Stimulated activated CD4-positive, alpha-beta T cell treated with anti-CD3 and anti-CD28 coated beads, Interleukin-15, amount 100 ng/mL, for 48 hours (primary cell): Measurements from ENCODE around the gene VSX1.

Source experiments
- DNase-seq, 2 donors: peaks; one replicate each; pipeline ENCODE4 v3.0.0-alpha.2; 2020; ENCODE audit warnings: low read depth in 2 of 2

VSX1 gene

GRCh38 chr20:25053255-25054031 lies 28.5 kb downstream of the VSX1 start:
- DNase-seq, result no peak

DNA sequence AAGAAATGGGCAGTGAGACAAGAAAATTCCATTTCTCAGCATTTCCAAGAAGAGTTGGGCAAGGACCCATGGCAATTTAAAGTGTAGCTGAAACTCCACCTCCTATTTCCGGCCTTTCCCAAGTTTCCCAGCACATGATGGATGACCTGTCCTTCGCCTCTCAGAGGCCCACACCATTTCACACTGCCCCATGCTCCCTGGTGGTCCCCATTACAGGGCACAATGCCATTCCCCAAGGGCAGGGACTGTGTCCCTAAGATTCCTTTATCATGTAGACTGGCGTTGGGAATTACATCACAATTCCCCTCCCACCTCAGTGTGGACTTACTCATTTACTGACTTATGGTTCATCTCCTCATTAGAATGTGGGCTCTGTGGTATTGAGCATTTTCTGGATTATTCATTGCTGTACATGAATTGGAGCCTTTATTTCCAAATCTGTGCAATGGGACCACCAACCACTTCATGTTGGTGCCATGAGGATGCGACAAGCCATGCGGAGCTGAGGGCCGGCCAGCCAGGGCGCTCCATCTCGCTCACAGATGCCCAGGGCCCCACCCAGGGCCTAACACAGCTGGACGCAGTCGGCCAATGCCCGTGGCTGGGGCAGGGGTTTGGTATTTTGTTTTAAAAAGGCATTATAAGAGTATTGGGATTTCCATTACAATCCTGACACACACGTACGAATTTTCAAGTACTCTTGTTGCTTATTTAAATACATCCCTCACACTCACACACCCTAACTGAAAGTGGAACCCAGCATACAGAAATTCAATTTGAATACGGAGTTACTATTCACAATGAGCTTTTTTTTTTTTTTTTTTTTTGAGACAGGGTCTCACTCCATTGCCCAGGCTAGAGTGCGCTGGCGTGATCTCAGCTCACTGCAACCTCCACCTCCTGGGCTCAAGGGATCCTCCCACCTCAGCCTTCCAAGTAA lies 29.4 kb downstream of the VSX1 start:
- no peak for DNase-seq

GRCh38 chr20:25051386-25052155 lies 30.4 kb downstream of the VSX1 start:
- no peak for DNase-seq

DNA sequence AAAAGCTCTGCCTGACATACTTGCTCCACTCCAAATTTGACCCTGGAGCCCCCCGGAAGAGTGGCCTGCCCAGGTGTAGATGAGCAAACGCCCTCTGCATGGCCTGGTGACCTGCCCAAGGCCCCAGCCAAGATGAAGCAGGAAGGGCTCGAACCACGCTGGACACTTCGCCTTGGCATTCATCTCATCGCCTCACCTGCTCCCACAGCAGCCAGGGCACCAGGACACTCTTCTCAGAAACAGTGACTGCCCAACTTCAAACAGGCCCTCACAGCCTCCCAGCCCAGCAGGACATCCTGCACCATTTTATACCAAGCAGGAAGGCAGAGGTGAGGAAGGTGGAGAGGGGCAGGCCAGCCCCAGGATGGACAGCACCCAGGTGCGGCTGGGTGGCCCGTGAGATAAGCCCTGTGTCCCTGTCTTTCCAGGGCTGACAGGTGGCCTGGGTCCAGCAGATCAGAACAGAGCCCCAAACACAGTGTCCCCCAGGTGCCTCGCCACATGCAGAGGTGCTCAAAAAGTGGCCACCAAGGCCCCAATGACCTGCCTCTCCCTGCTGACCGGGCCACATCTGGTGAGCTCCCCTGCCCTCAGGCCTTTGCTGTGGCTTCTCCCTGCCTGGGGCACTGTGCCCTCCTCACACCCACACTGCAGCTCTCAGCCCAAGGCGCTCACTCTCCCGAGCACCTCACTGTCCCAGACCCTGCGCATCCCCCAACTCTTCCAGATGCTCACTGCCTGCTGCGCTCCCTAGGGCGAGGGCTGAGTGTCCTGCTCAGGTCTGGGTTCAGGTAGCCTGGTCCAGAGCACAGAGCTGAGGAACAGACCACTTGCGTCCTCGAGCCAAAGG lies 31.2 kb downstream of the VSX1 start:
- no peak for DNase-seq

GRCh38 chr20:25050082-25050481 lies 31.9 kb downstream of the VSX1 start:
- no peak for DNase-seq

DNA sequence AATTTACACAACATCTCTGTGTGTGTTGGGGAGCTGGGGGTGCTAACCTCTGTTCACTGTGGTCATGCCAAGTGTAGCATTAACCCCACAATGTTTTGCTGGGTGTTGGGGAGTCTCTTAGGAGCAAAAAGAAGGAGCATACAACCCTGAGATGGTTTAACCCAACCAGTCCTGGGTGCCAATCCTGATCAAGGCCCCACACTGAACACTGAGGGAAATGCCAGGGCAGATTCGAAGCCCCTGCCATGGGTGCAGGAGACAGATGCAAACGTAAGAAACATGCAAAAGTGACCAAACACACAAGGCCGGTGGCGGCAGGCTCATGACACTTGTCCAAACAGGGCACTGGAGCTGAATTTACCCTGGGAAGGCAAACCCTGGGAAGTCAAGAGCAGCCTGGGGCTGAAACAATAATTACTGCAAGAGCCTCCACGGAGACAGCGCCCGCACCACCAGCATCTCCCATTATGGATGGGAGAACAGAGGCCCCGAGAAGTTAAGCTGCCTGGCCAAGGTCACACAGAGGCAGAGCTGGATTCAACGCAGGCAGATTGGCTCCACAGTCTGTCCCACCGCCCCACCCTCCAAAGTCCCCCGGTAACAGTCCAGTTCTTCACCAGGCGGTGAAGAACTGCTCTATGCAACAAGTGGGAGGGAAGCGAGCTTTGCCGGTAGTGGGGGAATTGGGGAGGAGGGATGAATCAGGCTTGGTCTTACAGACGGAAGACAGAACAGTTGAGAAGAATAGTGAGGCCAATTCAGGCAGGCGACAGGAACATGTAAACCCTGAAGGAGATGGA lies 32.5 kb downstream of the VSX1 start:
- no peak for DNase-seq

- no peak for DNase-seq
Measured at GRCh38 chr20:25048519-25048952, 33.4 kb downstream of the VSX1 start.

DNA sequence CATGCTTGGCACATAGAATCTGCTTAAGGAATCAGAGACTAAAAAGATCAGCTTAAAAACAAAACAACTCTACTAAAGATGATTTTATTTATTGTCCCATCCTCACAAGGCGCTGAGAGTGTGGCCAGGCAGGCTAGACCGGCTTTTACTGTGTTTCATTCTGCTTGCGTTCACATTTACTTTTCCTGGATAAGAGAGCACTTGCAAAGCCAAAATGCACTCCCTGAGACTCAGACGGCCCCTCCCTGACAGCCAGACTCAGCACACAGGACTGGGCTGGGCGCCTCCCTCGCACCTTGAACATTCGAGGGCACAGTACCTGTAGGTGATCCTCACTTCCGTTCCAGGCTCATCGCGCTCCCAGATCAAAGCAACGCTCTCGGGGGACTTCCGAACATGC lies 34.2 kb downstream of the VSX1 start:
- no peak for DNase-seq

DNA sequence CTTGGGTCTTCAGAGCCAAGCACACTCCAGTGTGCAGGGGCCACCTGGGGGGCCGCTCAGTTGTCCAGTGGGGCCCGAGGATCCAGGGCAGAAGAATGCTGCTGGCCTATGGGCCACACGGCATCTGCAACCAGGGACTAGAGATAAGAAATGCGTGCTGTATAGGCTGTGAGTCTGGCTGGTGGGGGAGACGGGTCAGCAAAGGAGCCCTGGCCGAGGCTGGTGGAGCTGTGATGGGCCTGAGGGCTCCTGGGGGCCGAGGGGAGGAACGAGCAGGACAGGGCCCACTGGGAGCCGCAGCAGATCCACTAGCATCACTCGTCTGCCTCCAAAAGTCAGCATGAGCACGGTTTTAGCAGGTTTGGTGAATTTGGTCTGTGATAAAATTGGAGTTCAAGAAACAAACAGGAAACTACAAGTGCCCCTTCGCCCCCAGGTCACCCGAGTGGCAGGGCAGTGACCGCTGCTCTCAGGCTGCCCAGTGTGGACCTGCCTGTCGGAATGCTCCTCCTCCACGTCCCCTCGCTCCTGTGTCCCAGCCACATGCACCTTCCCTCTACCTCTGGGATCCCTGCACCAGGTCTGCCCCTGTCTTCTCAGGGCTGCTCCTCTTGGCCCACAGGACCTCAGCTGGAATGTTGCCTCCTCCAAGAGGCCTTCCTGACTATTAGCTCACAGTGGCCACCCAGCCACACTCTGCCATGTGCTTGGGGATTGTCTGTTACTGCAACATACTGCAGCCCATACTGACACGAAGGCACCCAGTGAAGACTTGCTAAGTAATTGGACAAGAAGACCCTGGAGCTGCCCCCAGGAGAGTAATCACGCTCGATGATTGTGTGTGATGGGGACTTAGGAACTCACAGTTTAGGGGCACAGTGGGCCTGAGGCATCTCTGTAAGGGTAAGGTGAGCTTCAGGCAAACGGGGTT lies 34.9 kb downstream of the VSX1 start:
- DNase-seq, result no peak

- DNase-seq, result no peak
Measured at GRCh38 chr20:25046181-25046641, 35.7 kb downstream of the VSX1 start.

- no peak for DNase-seq
Measured at GRCh38 chr20:25045343-25045712, 36.6 kb downstream of the VSX1 start.

GRCh38 chr20:25044660-25045342 lies 37.1 kb downstream of the VSX1 start:
- no peak for DNase-seq

DNA sequence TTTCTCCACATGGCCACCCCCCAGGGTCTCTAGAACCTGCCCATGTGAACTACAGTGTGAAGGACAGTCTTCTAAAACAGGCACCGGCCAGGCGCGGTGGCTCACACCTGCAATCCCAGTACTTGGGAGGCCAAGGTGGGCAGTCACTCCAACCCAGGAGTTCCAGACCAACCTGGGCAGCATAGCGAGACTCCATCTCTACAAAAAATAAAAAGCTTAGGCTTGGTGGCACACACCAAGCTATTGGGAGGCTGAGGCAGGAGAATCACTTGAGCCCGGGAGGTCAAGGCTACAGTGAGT lies 37.7 kb downstream of the VSX1 start:
- DNase-seq, result no peak

GRCh38 chr20:25043499-25044260 lies 38.3 kb downstream of the VSX1 start:
- no peak for DNase-seq

DNA sequence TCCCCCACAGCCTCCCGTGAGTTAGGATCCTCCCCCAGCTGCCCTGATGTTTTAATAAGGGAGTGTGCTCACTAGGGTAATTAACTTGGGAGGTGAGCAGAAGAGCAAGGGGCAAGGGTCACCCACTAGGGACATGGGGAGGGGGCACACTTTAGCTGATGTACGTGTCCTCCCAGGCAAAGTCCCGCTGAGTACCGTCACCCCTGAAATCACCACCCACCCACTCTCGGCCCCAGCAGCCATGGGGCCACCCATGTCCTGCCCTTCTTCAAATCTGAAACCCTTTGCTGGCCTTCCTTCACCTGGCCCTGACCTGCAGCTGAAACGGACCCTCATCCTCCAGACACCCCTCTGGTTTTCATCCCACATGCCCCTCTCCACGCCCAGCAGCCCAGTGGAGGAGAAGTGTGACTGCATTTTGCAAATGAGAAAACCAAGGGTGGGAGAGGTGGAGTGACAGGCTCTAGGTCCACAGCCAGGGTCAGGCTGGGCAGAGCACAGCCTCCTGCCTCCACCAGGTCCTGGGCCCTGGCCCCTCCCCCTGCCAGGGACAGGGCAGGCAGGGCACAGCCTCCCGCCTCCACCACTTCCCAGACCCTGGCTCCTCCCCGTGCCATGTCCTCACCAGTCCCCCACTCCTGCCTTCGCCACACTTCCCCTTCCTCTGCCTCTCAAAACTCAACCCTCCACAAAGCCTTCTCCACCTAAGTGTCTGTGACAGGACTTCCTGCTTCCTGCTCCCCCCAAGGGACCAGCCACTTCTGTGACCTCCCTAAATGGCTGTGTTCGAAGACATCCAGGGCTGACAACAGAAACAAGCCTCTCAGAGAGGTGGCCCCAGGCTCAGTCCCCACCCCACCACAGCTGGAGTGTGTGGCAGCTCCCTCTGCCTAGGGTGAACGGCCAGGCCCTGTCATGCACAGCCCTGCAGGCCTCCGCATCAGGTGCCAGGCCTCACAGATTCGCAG lies 39.1 kb downstream of the VSX1 start:
- DNase-seq, result peak in 1 of 2 donors; percentile 13

- no peak for DNase-seq
Measured at GRCh38 chr20:25041813-25042530, 40.0 kb downstream of the VSX1 start.
